Stomach (tissue), 4 donors: ENCODE results near the gene GFM2.
"Not testable (repeated sequence)": the region's sequence is repeated elsewhere in the genome, so short reads cannot be mapped to it uniquely, and the experiment has no call there.

Source experiments
- POLR2A ChIP-seq, 4 donors: fragments of 450-650 bp; IDR thresholded peaks; one replicate each; pipeline ENCODE4 v1.6.1; 2016; ENCODE audit warnings: antibody characterized with exemption in 4 of 4, control low read depth in 2 of 4, mild to moderate bottlenecking in 1 of 4, moderate library complexity in 1 of 4
- POLR2AphosphoS5 ChIP-seq, 3 donors: sonication (generic); formaldehyde crosslinking; IDR thresholded peaks; one replicate each; pipeline ENCODE4 v1.6.1; 2016; ENCODE audit warnings: antibody characterized with exemption in 3 of 3
- TF ChIP-seq, protein P1 (sequence below), 7 experiments: fragments of 450-650 bp in 4 of 7; fragments of 200-600 bp in 3 of 7; sonication (generic) in 3 of 7; IDR thresholded peaks; one replicate each; pipeline ENCODE4 v1.5.1; 2016 to 2019; ENCODE audit warnings: antibody characterized with exemption in 7 of 7, control low read depth in 2 of 7, mild to moderate bottlenecking in 1 of 7

DNA sequence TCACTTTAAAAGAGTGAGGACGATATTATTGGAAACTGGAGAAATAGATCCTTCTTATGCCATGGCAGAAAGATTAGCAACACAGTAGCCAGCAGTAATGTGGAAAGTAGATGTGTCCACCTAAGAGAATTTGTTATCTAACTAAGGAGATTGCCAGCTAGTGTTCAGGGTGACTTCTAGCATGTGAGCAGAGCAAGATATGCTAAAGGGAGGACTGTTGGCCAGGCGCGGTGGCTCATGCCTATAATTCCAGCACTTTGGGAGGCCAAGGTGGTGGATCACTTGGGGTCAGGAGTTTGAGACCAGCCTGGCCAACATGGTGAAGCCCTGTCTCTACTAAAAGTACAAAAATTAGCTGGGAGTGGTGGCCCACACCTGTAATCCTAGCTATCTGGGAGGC lies 87.6 kb downstream of the GFM2 start:
- TF ChIP-seq, protein P1, sequence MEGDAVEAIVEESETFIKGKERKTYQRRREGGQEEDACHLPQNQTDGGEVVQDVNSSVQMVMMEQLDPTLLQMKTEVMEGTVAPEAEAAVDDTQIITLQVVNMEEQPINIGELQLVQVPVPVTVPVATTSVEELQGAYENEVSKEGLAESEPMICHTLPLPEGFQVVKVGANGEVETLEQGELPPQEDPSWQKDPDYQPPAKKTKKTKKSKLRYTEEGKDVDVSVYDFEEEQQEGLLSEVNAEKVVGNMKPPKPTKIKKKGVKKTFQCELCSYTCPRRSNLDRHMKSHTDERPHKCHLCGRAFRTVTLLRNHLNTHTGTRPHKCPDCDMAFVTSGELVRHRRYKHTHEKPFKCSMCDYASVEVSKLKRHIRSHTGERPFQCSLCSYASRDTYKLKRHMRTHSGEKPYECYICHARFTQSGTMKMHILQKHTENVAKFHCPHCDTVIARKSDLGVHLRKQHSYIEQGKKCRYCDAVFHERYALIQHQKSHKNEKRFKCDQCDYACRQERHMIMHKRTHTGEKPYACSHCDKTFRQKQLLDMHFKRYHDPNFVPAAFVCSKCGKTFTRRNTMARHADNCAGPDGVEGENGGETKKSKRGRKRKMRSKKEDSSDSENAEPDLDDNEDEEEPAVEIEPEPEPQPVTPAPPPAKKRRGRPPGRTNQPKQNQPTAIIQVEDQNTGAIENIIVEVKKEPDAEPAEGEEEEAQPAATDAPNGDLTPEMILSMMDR (IDR thresholded peaks at IDR 0.05) = not testable (repeated sequence)
- not testable (repeated sequence) for TF ChIP-seq POLR2A, POLR2AphosphoS5 (IDR thresholded peaks at IDR 0.05)
